GM13977 (cell line): ENCODE measurements around the gene FAM89B.

ENCODE experiments used
- DNase-seq: peaks from one replicate; pipeline ENCODE4 v3.0.0; 2012; ENCODE audit warnings: low spot score
- CTCF ChIP-seq: IDR thresholded peaks from 2 replicates; pipeline ENCODE4 v1.5.1; 2012; ENCODE audit warnings: mild to moderate bottlenecking, control low read depth; ENCODE audit not compliant: insufficient read depth; ENCODE audit errors: extremely low read depth, missing control alignments
- in situ Hi-C: fragments of 300-500 bp; cut with MboI; formaldehyde crosslinking; loops from one replicate; pipeline ENCODE4 v1.12.0; 2022; ENCODE audit warnings: low sequenced_read_pairs, low pct_unique_long_range_greater_than_20kb, mixed read lengths, inconsistent platforms; ENCODE audit not compliant: unreplicated experiment

FAM89B gene

GRCh38 chr11:65576232-65576866 is 4.0 kb downstream of the FAM89B start:
- in situ Hi-C loops: no loop called here
- TF ChIP-seq CTCF: no peak
- DNase-seq: peak; percentile 58

- in situ Hi-C loops: no loop called here
- DNase-seq: no peak
- no peak for TF ChIP-seq CTCF
These were observed 4.8 kb downstream of the FAM89B start for GRCh38 chr11:65576867-65577755.

- no peak for DNase-seq
- in situ Hi-C loops: no loop called here
- TF ChIP-seq CTCF: no peak
These were observed 5.4 kb downstream of the FAM89B start for GRCh38 chr11:65577756-65578109.

- no peak for DNase-seq
- in situ Hi-C loops: no loop called here
- no peak for TF ChIP-seq CTCF
These were observed 5.8 kb downstream of the FAM89B start for GRCh38 chr11:65578134-65578533.

- in situ Hi-C loops: no loop called here
- no peak for TF ChIP-seq CTCF
- DNase-seq: no peak
These were observed 6.3 kb downstream of the FAM89B start for GRCh38 chr11:65578667-65579066.

- in situ Hi-C loops: no loop called here
- no peak for DNase-seq
- no peak for TF ChIP-seq CTCF
These were observed 7.0 kb downstream of the FAM89B start for GRCh38 chr11:65579291-65579690.
